ENCODE measurements around the gene ANGEL2. TPM values are rescaled to one million over a fixed set of nuclear protein-coding genes. Genes with fewer than 3 reads are reported as not detected.

ANGEL2 gene, protein sequence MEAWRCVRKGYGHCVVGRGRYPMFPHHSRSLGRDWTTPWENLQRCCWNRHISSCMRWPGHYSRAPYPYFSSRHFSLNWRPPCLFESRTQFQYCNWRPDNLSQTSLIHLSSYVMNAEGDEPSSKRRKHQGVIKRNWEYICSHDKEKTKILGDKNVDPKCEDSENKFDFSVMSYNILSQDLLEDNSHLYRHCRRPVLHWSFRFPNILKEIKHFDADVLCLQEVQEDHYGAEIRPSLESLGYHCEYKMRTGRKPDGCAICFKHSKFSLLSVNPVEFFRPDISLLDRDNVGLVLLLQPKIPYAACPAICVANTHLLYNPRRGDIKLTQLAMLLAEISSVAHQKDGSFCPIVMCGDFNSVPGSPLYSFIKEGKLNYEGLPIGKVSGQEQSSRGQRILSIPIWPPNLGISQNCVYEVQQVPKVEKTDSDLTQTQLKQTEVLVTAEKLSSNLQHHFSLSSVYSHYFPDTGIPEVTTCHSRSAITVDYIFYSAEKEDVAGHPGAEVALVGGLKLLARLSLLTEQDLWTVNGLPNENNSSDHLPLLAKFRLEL
- total RNA-seq, result 14.8 and 27.4 TPM in 2 replicates

DNA sequence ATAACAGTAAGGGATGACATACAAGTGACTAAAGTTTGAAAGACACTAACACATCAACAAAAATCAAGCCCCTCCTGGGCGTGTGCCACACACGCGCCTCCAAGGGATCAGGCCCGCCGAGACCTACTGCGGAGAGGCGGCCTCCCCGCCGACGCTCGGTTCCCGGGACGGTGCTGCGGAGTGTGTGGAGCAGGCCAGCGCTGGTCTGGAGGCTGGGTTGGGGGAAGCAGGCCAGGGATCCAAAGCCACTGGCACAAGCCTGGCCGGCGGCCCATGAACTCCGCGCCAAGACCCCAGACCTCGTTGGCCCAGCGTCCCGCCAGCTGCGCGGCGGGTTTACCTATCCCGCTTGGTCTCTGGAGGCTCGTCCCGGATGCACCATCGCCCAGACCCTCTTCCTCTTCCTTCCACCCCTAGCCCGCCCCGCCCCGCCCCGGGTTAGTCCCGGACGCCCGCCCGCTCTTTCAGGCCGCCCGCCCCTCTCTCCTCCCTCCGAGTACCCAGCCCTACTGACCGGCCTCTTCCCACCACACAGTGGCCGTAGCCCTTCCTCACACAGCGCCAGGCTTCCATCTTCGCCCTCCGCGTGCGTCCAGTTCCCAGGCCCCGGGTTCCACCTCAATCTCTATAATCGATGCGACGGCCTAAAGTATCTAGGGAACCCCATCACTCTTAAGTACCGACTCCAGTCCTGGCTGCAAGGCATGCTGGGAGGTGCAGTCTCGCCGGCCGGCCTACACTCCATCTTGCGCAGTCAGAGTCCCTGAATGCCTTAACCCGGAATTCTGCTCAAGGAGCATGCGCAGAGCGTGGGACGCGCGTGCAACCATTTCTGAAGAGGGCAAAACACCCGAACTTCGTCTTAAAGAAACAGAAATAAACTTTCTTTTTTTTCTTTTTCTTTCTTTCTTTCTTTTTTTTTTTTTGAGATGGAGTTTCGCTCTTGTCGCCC lies at the start of gene ANGEL2:
TSS of gene ANGEL2 (minus strand) at position 769 of the 952 bp plus-strand sequence. CDS start at position 573, 196 bp downstream.
- peak within 1 kb of the TSS; percentile 89 for H3K4me3 ChIP-seq (ENCODE audit: low read depth, low read length)
- DNase-seq (ENCODE audit: low read depth), result peak; percentile 80
- TF ChIP-seq, protein P1, sequence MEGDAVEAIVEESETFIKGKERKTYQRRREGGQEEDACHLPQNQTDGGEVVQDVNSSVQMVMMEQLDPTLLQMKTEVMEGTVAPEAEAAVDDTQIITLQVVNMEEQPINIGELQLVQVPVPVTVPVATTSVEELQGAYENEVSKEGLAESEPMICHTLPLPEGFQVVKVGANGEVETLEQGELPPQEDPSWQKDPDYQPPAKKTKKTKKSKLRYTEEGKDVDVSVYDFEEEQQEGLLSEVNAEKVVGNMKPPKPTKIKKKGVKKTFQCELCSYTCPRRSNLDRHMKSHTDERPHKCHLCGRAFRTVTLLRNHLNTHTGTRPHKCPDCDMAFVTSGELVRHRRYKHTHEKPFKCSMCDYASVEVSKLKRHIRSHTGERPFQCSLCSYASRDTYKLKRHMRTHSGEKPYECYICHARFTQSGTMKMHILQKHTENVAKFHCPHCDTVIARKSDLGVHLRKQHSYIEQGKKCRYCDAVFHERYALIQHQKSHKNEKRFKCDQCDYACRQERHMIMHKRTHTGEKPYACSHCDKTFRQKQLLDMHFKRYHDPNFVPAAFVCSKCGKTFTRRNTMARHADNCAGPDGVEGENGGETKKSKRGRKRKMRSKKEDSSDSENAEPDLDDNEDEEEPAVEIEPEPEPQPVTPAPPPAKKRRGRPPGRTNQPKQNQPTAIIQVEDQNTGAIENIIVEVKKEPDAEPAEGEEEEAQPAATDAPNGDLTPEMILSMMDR (conservative IDR thresholded peaks at IDR 0.05; ENCODE audit: low read depth, low read length), result no peak

DNA sequence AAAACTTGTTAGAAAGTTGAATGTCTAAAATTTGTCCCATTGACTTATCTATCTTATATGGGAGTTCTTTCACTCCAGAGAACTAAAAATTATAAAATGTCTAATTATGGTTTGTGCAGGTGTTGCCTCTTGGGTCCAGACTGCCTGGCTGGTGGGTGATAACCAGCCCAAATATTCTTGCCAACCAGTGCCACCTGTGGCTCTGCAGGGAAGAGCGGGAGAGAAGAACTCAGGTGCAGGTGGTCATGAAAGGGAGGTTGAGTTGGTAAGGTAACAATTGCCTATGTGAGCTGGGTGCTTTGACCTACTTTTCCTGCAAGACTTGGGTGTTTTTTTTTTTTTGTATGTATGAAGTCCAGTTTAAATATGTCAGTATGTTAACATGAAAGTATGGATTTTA lies 45.6 kb upstream of the ANGEL2 start:
- no peak for DNase-seq (ENCODE audit: low read depth)
- H3K4me3 ChIP-seq (ENCODE audit: low read depth, low read length), result no peak overlapping the region

DNA sequence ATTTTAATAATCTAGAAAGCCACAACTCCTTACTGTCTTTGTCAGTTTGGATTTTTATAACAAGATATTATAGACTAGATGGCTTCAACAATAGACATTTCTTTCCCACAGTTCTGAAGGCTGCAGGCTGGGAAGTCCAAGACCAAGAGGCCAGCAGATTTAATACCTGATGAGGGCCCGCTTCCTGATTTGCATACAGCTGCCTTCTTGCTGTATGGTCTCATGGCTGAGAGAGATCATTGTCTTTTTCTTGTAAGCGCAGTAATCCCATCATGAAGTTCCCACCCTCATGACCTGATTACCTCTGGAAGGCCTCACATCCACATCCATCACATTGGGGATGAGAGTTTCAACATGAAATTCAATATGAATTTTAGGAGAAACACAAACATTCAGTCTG lies 45.2 kb upstream of the ANGEL2 start:
- TF ChIP-seq, protein P1 (conservative IDR thresholded peaks at IDR 0.05; ENCODE audit: low read depth, low read length), result no peak

More for the DNA sequence above, 45.6 kb upstream of the ANGEL2 start:
- TF ChIP-seq, protein P1 (conservative IDR thresholded peaks at IDR 0.05; ENCODE audit: low read depth, low read length), result no peak

DNA sequence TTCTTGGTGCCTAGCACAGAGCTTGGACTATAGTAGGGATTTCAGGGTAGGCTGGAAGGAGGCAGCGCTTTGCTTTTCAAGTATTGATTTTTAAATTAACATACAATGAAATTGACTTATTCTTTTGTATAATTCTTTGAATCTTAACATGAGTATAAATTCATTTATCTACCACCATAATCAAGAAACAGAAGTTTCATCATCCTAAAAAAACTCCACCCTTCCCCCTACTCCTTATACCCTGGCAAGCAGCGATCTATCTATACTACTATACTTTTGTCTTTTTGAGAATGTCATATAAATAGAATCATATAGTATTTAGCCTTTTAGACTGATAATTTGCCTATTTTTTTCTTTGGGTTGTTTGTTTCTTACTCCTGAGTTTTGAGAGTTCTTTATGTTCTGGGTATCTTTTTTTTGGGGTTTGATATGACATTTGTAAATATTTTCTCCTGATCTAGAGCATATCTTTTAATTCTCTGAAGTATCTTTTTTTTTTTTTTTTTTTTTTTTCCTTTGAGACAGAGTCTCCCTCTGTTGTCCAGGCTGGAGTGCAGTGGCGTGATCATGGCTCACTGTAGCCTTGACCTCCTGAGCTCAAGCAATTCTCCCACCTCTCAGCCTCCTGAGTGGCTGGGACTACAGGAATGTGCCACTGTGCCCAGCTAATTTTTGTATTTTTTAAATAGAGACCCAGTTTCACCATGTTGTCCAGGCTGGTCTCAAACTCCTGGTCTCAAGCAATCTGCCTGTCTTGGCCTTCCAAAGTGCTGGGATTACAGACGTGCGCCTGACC lies 41.8 kb upstream of the ANGEL2 start:
- TF ChIP-seq, protein P1 (conservative IDR thresholded peaks at IDR 0.05; ENCODE audit: low read depth, low read length), result no peak
- no peak for DNase-seq (ENCODE audit: low read depth)
- no peak overlapping the region for H3K4me3 ChIP-seq (ENCODE audit: low read depth, low read length)

More for the DNA sequence above, 45.2 kb upstream of the ANGEL2 start:
- no peak for DNase-seq (ENCODE audit: low read depth)
- H3K4me3 ChIP-seq (ENCODE audit: low read depth, low read length), result no peak overlapping the region

DNA sequence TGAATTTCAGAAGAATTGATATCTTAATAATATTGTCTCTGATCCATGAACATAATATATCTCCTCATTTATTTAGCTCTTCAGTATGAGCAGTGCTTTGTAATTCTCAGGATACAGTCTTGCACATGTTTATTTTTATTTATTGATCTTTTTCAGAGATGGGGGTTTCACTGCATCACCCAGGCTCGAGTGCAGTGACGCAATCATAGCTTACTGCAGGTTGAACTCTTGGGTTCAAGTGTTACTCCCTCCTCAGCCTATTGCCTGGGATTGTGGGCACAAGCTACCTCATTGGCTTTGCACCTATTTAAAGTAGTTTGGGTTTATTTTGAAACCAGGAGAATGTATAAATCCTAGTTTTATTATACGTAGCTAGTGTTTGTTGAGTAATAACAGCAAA lies 40.1 kb upstream of the ANGEL2 start:
- no peak overlapping the region for H3K4me3 ChIP-seq (ENCODE audit: low read depth, low read length)
- TF ChIP-seq, protein P1 (conservative IDR thresholded peaks at IDR 0.05; ENCODE audit: low read depth, low read length), result no peak
- no peak for DNase-seq (ENCODE audit: low read depth)
